MM.1S (cell line): ENCODE data around the gene GNG13.

Experiments used
- EZH2 ChIP-seq: fragments of 300-600 bp; sonication (generic); optimal IDR thresholded peaks from 2 replicates; pipeline ENCODE3; 2017; ENCODE audit warnings: low read depth, mild to moderate bottlenecking, antibody characterized with exemption, low read length, mixed read lengths
- TF ChIP-seq, protein P1 (sequence below): fragments of 300-600 bp; sonication (generic); IDR thresholded peaks from 2 replicates; pipeline ENCODE4 v1.5.1; 2016; ENCODE audit warnings: antibody characterized with exemption, low read length, mixed read lengths

DNA sequence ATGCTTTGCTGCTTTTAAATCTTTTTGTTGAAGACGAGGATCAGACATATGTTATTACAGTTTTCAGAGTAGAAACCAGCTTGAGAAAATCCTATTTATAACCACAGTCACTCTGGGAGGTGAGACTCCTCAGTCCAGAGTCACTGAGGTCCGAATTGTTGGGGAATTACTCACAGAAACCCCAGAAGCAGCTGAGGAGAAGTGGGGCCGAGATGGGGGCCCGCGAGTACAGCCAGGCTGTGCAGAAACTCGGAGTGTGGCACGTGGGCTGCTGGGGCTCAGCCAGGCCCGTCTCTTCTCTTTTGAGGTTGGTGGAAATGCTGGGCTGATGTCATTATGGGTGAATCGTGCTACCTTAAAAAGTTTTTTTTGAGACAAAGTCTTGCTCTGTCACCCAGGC is 14.4 kb upstream of the GNG13 start:
- TF ChIP-seq EZH2, result no peak
- TF ChIP-seq, protein P1, sequence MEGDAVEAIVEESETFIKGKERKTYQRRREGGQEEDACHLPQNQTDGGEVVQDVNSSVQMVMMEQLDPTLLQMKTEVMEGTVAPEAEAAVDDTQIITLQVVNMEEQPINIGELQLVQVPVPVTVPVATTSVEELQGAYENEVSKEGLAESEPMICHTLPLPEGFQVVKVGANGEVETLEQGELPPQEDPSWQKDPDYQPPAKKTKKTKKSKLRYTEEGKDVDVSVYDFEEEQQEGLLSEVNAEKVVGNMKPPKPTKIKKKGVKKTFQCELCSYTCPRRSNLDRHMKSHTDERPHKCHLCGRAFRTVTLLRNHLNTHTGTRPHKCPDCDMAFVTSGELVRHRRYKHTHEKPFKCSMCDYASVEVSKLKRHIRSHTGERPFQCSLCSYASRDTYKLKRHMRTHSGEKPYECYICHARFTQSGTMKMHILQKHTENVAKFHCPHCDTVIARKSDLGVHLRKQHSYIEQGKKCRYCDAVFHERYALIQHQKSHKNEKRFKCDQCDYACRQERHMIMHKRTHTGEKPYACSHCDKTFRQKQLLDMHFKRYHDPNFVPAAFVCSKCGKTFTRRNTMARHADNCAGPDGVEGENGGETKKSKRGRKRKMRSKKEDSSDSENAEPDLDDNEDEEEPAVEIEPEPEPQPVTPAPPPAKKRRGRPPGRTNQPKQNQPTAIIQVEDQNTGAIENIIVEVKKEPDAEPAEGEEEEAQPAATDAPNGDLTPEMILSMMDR, result no peak
